HepG2 (cell line): ENCODE measurements around the gene POLR2M. TPM values are rescaled to one million over a fixed set of nuclear protein-coding genes. Genes with fewer than 3 reads are reported as not detected.

ENCODE experiments used
- ATAC-seq: fragments of 200-7000 bp; cut with Tn5 transposase; 3 replicates; pipeline ENCODE4 v1.9.1; 2020; ENCODE audit warnings: mild to moderate bottlenecking, moderate library complexity
- BruUV-seq: library from RNA; stranded (reverse); fragments of 400-500 nt; replicated peaks from 2 replicates; lab custom pipeline; 2021; lab: Mats Ljungman, UMichigan
- CTCF ChIA-PET: fragments of 300-600 bp; formaldehyde crosslinking; extraction: SDS; loops from one replicate; lab custom pipeline; 2021; ENCODE audit warnings: low total read pairs, inconsistent platforms, low intra/inter-chr PET ratio; lab: Yijun Ruan, JAX
- POLR2A ChIA-PET: fragments of 350-600 bp; sonication (Branson Sonifier 250); formaldehyde crosslinking; loops from one replicate; lab custom pipeline; 2020; ENCODE audit warnings: antibody characterized with exemption, inconsistent platforms; lab: Yijun Ruan, JAX
- DNase-seq: peaks from one replicate; pipeline ENCODE4 v3.0.0-alpha.2; 2015; ENCODE audit warnings: low spot score
- FAIRE-seq: peaks from 3 replicates; lab custom pipeline; 2011; peaks lifted over from hg19 to GRCh38; lab: Jason Lieb, UNC
- H2AFZ ChIP-seq: one replicate; pipeline ENCODE4 v1.6.1; 2011; ENCODE audit warnings: low read length, inconsistent platforms
- H3K27ac ChIP-seq: fragments of 300-600 bp; 3 replicates; pipeline ENCODE4 v1.8.0; 2011; ENCODE audit warnings: mixed run types, mild to moderate bottlenecking, mixed read lengths, low read length, inconsistent platforms; ENCODE audit not compliant: insufficient read depth; ENCODE audit errors: extremely low read length
- H3K27me3 ChIP-seq, 2 experiments: fragments of 200-600 bp in 1 of 2; 2 replicates in 1 of 2; 3 replicates in 1 of 2; pipeline versions ENCODE4 v1.6.0 to v1.8.0; 2011; ENCODE audit warnings: low read length in 2 of 2, mild to moderate bottlenecking in 2 of 2, moderate library complexity in 2 of 2, inconsistent platforms in 1 of 2; ENCODE audit not compliant: insufficient read depth in 2 of 2, control insufficient read depth in 1 of 2
- H3K36me3 ChIP-seq, 2 experiments: fragments of 200-600 bp in 1 of 2; replicated peaks in 1 of 2; 2 replicates in 1 of 2; 3 replicates in 1 of 2; pipeline versions ENCODE4 v1.5.1 to v1.8.0; 2011; ENCODE audit warnings: low read length in 2 of 2, inconsistent platforms in 1 of 2; ENCODE audit not compliant: insufficient read depth in 2 of 2, control insufficient read depth in 1 of 2
- H3K4me1 ChIP-seq: 2 replicates; pipeline ENCODE4 v1.5.1; 2012; ENCODE audit warnings: low read length, inconsistent platforms; ENCODE audit not compliant: insufficient read depth
- H3K4me2 ChIP-seq: 2 replicates; pipeline ENCODE4 v1.6.0; 2011; ENCODE audit warnings: low read depth, low read length, inconsistent platforms
- H3K4me3 ChIP-seq, 3 experiments: fragments of 200-600 bp in 1 of 3; sonication (generic), shearing (Covaris generic) in 1 of 3; replicated peaks in 1 of 3; 2 replicates each; pipeline ENCODE4 v1.5.1; 2011 to 2016; ENCODE audit warnings: low read length in 3 of 3, inconsistent platforms in 2 of 3, low read depth in 2 of 3, mild to moderate bottlenecking in 2 of 3, control low read depth in 1 of 3, mixed read lengths in 1 of 3; ENCODE audit not compliant: insufficient read depth in 1 of 3
- H3K79me2 ChIP-seq: one replicate; pipeline ENCODE4 v1.6.1; 2011; ENCODE audit warnings: low read length, inconsistent platforms; ENCODE audit not compliant: insufficient read depth
- H3K9ac ChIP-seq: 2 replicates; pipeline ENCODE4 v1.6.0; 2011; ENCODE audit warnings: mild to moderate bottlenecking, low read depth, low read length, inconsistent platforms; ENCODE audit not compliant: insufficient read depth
- H3K9me3 ChIP-seq: 2 replicates; pipeline ENCODE4 v1.5.1; 2012; ENCODE audit warnings: mild to moderate bottlenecking, low read length
- H4K20me1 ChIP-seq: 2 replicates; pipeline ENCODE4 v1.6.0; 2011; ENCODE audit warnings: inconsistent platforms, mild to moderate bottlenecking, low read length, moderate library complexity; ENCODE audit not compliant: insufficient read depth
- HMG20A ChIP-seq: IDR thresholded peaks from 2 replicates; pipeline ENCODE4 v1.6.1; 2016; ENCODE audit warnings: borderline replicate concordance
- NR2F2 ChIP-seq: IDR thresholded peaks from 2 replicates; pipeline ENCODE4 v1.6.1; 2012; ENCODE audit warnings: low read depth, inconsistent platforms, borderline replicate concordance
- SMAD1 ChIP-seq: sonication (generic); formaldehyde crosslinking; IDR thresholded peaks from 2 replicates; pipeline ENCODE4 v1.4.0; 2020; ENCODE audit warnings: missing genetic modification reagents, low read depth, mild to moderate bottlenecking, borderline replicate concordance
- SMC3 ChIP-seq: IDR thresholded peaks from 2 replicates; pipeline ENCODE4 v1.6.1; 2011; ENCODE audit warnings: low read length, improper control_type of control experiment
- ZNF547 ChIP-seq: sonication (generic); formaldehyde crosslinking; IDR thresholded peaks from 2 replicates; pipeline ENCODE4 v1.5.1; 2020; ENCODE audit warnings: mild to moderate bottlenecking, missing genetic modification reagents
- ZNF75D ChIP-seq: sonication (generic); formaldehyde crosslinking; IDR thresholded peaks from 2 replicates; pipeline ENCODE4 v1.8.1; 2023; ENCODE audit warnings: missing genetic modification reagents, mild to moderate bottlenecking, borderline replicate concordance
- WGBS: methylation state at CpG from one replicate; pipeline ENCODE4 v1.1.6; 2017; ENCODE audit warnings: low lambda C conversion rate; 5-methylcytosine and 5-hydroxymethylcytosine counted together
- in situ Hi-C: cut with HindIII; loops from 2 replicates; pipeline ENCODE4 v1.10.0; 2017; ENCODE audit warnings: low pct_unique_long_range_greater_than_20kb; ENCODE audit not compliant: extremely low pct_ligation_motif_present
- intact Hi-C: fragments of 100-400 bp; cut with micrococcal nuclease; formaldehyde crosslinking; loops from one replicate; pipeline ENCODE4 v1.10.0; 2022; ENCODE audit not compliant: unreplicated experiment
- polyA plus RNA-seq, 8 experiments: library from polyadenylated mRNA; depleted of rRNA in 3 of 8; stranded (reverse) in 7 of 8; unstranded in 1 of 8; fragments of >200 nt; fragmentation: Illumina TruSeq in 4 of 8; extraction: Trizol in 4 of 8; gene quantifications; 2 replicates each; pipeline versions ENCODE4 v1.2.1 to v1.2.3, GENCODE V29; 2011 to 2016; ENCODE audit warnings: low read depth in 4 of 8, missing spikeins in 1 of 8, mixed read lengths in 1 of 8; ENCODE audit not compliant: insufficient read depth in 1 of 8
- total RNA-seq, 5 experiments: library from RNA; depleted of rRNA; stranded (reverse); fragments of >200 nt; fragmentation: Illumina TruSeq; extraction: Trizol; gene quantifications; 2 replicates each; pipeline ENCODE4 v1.2.3, GENCODE V29; 2016; ENCODE audit warnings: low read depth in 1 of 5
- TF ChIP-seq, protein P1 (sequence below): sonication (generic); formaldehyde crosslinking; IDR thresholded peaks from 2 replicates; pipeline ENCODE4 v1.4.0; 2020; ENCODE audit warnings: missing genetic modification reagents

The POLR2M gene
- total and polyA plus RNA-seq, 2 of the 13 experiments (the other 11 are each of a cell fraction or from before 2014, with no cell fraction given): 25.9 to 48.5 TPM

- TF ChIP-seq, protein P1, sequence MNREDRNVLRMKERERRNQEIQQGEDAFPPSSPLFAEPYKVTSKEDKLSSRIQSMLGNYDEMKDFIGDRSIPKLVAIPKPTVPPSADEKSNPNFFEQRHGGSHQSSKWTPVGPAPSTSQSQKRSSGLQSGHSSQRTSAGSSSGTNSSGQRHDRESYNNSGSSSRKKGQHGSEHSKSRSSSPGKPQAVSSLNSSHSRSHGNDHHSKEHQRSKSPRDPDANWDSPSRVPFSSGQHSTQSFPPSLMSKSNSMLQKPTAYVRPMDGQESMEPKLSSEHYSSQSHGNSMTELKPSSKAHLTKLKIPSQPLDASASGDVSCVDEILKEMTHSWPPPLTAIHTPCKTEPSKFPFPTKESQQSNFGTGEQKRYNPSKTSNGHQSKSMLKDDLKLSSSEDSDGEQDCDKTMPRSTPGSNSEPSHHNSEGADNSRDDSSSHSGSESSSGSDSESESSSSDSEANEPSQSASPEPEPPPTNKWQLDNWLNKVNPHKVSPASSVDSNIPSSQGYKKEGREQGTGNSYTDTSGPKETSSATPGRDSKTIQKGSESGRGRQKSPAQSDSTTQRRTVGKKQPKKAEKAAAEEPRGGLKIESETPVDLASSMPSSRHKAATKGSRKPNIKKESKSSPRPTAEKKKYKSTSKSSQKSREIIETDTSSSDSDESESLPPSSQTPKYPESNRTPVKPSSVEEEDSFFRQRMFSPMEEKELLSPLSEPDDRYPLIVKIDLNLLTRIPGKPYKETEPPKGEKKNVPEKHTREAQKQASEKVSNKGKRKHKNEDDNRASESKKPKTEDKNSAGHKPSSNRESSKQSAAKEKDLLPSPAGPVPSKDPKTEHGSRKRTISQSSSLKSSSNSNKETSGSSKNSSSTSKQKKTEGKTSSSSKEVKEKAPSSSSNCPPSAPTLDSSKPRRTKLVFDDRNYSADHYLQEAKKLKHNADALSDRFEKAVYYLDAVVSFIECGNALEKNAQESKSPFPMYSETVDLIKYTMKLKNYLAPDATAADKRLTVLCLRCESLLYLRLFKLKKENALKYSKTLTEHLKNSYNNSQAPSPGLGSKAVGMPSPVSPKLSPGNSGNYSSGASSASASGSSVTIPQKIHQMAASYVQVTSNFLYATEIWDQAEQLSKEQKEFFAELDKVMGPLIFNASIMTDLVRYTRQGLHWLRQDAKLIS (CRISPR knock-in tag): no peak
Observed at GRCh38 chr15:57691082-57691481, 15.4 kb upstream of the POLR2M start (continued).

DNA sequence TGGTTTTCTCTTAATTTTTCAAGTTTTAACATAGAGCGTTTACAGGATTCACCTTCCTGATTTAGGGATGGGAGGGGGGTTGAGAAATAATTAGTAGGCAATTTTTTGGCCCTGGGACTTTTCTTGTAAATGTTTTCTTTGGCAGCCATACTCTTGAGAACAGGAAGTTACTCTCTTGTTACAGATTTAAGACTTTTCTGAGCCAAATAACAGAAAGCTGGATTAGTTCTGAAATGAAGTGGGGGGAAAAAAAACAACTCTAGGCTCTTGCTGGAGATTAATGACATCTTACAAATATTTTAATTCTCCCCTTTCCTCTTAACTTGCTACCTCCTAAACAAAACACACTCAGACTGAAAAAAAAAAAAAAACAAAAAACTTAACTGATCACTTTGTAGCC lies 13.8 kb upstream of the POLR2M start:
- Histone ChIP-seq H3K27me3 (peaks cover 0 to 4% of the 10 kb centered on the region in 2 experiments; a peak in 3 of 5 replicates), H2AFZ (no peak overlapping the region), H3K4me1 (no peaks in the 10 kb centered on the region), H3K9ac (no peak overlapping the region), H3K4me2 (no peak overlapping the region), H4K20me1 (no peaks in the 10 kb centered on the region), H3K27ac (no peak overlapping the region), H3K79me2 (no peaks in the 10 kb centered on the region), H3K4me3 (no peak overlapping the region), H3K36me3 (no peaks in the 10 kb centered on the region), H3K9me3 (no peaks in the 10 kb centered on the region)
- POLR2A ChIA-PET: no interaction called here
- ATAC-seq (no peak), FAIRE-seq (no peak), DNase-seq (no peak)
- in situ Hi-C loops (no loop called here), intact Hi-C loops (no loop called here)
- 0% methylated on average over 1 of the region's 1 CpG for WGBS
- TF ChIP-seq ZNF75D: no peak
- TF ChIP-seq SMC3: no peak
- no peak for TF ChIP-seq ZNF547
- no peak for TF ChIP-seq HMG20A (CRISPR knock-in tag)
- no peak for TF ChIP-seq SMAD1 (CRISPR knock-in tag)
- no peak for TF ChIP-seq NR2F2
- BruUV-seq: no TSS peak
- CTCF ChIA-PET: no interaction called here
